ENCODE results near the gene SIX5. TPM values are rescaled to one million over a fixed set of nuclear protein-coding genes. Genes with fewer than 3 reads are reported as not detected.

SIX5 gene
- total and polyA plus RNA-seq, 9 of the 15 experiments (the other 6 are each of a cell fraction or from before 2014, with no cell fraction given) = 1.4 to 17.2 (median 7.4) TPM; not detected in 2

DNA sequence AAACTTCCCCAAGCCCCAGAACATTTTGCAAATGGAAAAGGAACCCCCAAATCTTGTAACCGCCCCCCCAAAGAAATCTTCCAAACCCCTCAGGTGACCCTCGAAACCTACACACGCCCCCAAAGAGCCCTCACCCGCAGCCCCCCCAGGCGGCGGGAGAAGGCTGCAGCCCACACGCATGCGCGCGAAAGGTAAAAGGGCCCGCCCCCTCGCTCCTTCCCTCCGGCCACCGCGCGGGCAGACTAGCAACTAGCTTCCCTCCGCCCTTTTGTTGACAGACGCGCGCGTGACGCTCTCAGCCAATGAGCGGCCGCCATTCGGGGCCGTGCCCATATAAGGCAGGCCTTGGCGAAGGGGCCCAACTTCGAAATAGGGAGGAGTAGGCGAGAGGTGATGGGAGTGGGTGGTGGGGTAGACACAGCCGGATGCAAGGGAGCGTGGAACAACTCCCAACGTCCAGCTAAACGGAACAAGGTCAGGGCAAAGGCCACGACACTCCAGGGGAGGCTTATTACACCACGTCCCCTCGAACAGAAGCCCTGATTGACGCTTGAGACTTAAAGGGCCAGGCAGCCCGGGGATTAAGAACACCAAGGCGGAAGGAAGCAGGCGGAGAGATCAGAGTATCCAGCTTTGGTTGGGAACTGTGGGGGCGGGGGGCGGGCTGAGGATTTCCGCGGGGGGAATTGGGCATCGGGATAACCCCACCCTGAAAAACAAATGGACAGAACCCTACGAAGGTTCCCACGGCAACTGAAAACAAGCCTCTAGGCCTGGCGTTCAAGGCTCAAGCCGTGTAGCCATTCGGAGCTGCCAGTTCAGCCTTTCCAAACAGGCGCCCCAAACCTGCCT lies 51.7 kb downstream of the SIX5 start (continued):
- TF ChIP-seq, protein P1, sequence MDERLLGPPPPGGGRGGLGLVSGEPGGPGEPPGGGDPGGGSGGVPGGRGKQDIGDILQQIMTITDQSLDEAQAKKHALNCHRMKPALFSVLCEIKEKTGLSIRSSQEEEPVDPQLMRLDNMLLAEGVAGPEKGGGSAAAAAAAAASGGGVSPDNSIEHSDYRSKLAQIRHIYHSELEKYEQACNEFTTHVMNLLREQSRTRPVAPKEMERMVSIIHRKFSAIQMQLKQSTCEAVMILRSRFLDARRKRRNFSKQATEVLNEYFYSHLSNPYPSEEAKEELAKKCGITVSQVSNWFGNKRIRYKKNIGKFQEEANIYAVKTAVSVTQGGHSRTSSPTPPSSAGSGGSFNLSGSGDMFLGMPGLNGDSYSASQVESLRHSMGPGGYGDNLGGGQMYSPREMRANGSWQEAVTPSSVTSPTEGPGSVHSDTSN (CRISPR knock-in tag; IDR thresholded peaks at IDR 0.05; ENCODE audit: low read depth) = peak; percentile 92
- TF ChIP-seq, protein P1 (tag; conservative IDR thresholded peaks at IDR 0.05; ENCODE audit: low read depth) = peak; percentile 96
- TF ChIP-seq CEBPG (CRISPR knock-in tag; IDR thresholded peaks at IDR 0.05) (no peak), CEBPG (tag; conservative IDR thresholded peaks at IDR 0.05 in 1 of 2, IDR thresholded peaks at IDR 0.05 in 1 of 2) (0 out of 4 replicates have a peak, but pooled peaks of 1 of the 2 experiments have one; percentile 10), NR2C1 (IDR thresholded peaks at IDR 0.05) (peak; percentile 89), NR2C1 (tag; IDR thresholded peaks at IDR 0.05) (peak; percentile 88), MYNN (IDR thresholded peaks at IDR 0.05) (peak; percentile 72; the same call in 1 of the 2 replicates), MYNN (CRISPR knock-in tag; IDR thresholded peaks at IDR 0.05) (no peak), FOXA3 (CRISPR knock-in tag; conservative IDR thresholded peaks at IDR 0.05 in 1 of 2, IDR thresholded peaks at IDR 0.05 in 1 of 2) (peak; percentile 70 to 82), FOXM1 (IDR thresholded peaks at IDR 0.05; ENCODE audit: low read depth) (peak; percentile 91), FOXM1 (CRISPR knock-in tag; IDR thresholded peaks at IDR 0.05; ENCODE audit: low read depth) (no peak), SAFB2 (IDR thresholded peaks at IDR 0.05; ENCODE audit: borderline replicate concordance, low read depth, low read length, severe bottlenecking) (no peak), MEF2D (tag; conservative IDR thresholded peaks at IDR 0.05; ENCODE audit: low read depth) (no peak), MAZ (CRISPR knock-in tag; conservative IDR thresholded peaks at IDR 0.05 in 1 of 2, IDR thresholded peaks at IDR 0.05 in 1 of 2) (peak; percentile 77 to 95)
- TF ChIP-seq, protein P2, sequence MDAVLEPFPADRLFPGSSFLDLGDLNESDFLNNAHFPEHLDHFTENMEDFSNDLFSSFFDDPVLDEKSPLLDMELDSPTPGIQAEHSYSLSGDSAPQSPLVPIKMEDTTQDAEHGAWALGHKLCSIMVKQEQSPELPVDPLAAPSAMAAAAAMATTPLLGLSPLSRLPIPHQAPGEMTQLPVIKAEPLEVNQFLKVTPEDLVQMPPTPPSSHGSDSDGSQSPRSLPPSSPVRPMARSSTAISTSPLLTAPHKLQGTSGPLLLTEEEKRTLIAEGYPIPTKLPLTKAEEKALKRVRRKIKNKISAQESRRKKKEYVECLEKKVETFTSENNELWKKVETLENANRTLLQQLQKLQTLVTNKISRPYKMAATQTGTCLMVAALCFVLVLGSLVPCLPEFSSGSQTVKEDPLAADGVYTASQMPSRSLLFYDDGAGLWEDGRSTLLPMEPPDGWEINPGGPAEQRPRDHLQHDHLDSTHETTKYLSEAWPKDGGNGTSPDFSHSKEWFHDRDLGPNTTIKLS (IDR thresholded peaks at IDR 0.05; ENCODE audit: borderline replicate concordance, low read depth) = peak; percentile 3; the same call in 1 of the 2 replicates
- TF ChIP-seq, protein P3, sequence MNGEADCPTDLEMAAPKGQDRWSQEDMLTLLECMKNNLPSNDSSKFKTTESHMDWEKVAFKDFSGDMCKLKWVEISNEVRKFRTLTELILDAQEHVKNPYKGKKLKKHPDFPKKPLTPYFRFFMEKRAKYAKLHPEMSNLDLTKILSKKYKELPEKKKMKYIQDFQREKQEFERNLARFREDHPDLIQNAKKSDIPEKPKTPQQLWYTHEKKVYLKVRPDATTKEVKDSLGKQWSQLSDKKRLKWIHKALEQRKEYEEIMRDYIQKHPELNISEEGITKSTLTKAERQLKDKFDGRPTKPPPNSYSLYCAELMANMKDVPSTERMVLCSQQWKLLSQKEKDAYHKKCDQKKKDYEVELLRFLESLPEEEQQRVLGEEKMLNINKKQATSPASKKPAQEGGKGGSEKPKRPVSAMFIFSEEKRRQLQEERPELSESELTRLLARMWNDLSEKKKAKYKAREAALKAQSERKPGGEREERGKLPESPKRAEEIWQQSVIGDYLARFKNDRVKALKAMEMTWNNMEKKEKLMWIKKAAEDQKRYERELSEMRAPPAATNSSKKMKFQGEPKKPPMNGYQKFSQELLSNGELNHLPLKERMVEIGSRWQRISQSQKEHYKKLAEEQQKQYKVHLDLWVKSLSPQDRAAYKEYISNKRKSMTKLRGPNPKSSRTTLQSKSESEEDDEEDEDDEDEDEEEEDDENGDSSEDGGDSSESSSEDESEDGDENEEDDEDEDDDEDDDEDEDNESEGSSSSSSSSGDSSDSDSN (IDR thresholded peaks at IDR 0.05; ENCODE audit: borderline replicate concordance in 1 of 2, low read depth in 2 of 2, low read length in 2 of 2) = peak; percentile 15 to 70; a peak in 1 of 4 replicates
- TF ChIP-seq, protein P4, sequence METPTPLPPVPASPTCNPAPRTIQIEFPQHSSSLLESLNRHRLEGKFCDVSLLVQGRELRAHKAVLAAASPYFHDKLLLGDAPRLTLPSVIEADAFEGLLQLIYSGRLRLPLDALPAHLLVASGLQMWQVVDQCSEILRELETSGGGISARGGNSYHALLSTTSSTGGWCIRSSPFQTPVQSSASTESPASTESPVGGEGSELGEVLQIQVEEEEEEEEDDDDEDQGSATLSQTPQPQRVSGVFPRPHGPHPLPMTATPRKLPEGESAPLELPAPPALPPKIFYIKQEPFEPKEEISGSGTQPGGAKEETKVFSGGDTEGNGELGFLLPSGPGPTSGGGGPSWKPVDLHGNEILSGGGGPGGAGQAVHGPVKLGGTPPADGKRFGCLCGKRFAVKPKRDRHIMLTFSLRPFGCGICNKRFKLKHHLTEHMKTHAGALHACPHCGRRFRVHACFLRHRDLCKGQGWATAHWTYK (CRISPR knock-in tag; IDR thresholded peaks at IDR 0.05) = no peak
